Activated naive CD4-positive, alpha-beta T cell treated with anti-CD3 and anti-CD28 coated beads for 36 hours (primary cell): ENCODE results near the gene GM2A. TPM values are rescaled to one million over a fixed set of nuclear protein-coding genes. Genes with fewer than 3 reads are reported as not detected.

ENCODE experiments used
- total RNA-seq, 2 experiments: library from RNA; stranded (reverse); gene quantifications; one replicate each; pipeline ENCODE4 v1.2.3, GENCODE V29; 2021

Gene GM2A
- total RNA-seq, 2 experiments from 2014 or later = 21.1 to 21.8 TPM

Other genes starting within 250 kb of the GM2A start
- not detected for gene GPX3, start 232.6 kb upstream of the GM2A start, total RNA-seq
- gene TNIP1, start 172.2 kb upstream of the GM2A start, total RNA-seq = 100 to 1,000 TPM; 238 to 263 TPM
- gene ANXA6, start 95.4 kb upstream of the GM2A start, total RNA-seq = 100 to 1,000 TPM; 272 to 284 TPM
- gene CCDC69, start 29.1 kb upstream of the GM2A start, total RNA-seq = 10 to 100 TPM; 15.5 to 18.5 TPM
- gene SLC36A3, start 50.6 kb downstream of the GM2A start, total RNA-seq = not detected
- not detected for gene SLC36A2, start 94.4 kb downstream of the GM2A start, total RNA-seq
- gene SLC36A1, start 194.4 kb downstream of the GM2A start, total RNA-seq = 1 to 10 TPM; 2.6 to 3.1 TPM